PC-9 (cell line): ENCODE data around the gene AATF. TPM values are rescaled to one million over a fixed set of nuclear protein-coding genes. Genes with fewer than 3 reads are reported as not detected.

Source experiments
- BruUV-seq: library from RNA; stranded (reverse); fragments of 400-500 nt; replicated peaks from 2 replicates; lab custom pipeline; 2021; lab: Mats Ljungman, UMichigan
- CTCF ChIA-PET: fragments of 300-600 bp; sonication (Branson Sonifier 250); formaldehyde crosslinking; loops from one replicate; lab custom pipeline; 2022; ENCODE audit warnings: antibody characterized with exemption; lab: Charles Lee
- POLR2A ChIA-PET: fragments of 300-600 bp; sonication (Branson Sonifier 250); formaldehyde crosslinking; loops from one replicate; lab custom pipeline; 2022; ENCODE audit warnings: antibody characterized with exemption; ENCODE audit not compliant: unreplicated experiment; lab: Charles Lee
- DNase-seq, 2 experiments: peaks; one replicate each; pipeline versions ENCODE4 v3.0.0 to v3.0.0-alpha.2; 2015 to 2022; ENCODE audit warnings: mixed read lengths in 1 of 2
- H2AFZ ChIP-seq: fragments of 200-600 bp; sonication (generic); 2 replicates; pipeline ENCODE4 v1.8.1; 2017; ENCODE audit warnings: antibody characterized with exemption
- H3F3A ChIP-seq: fragments of 200-600 bp; sonication (generic); 2 replicates; pipeline ENCODE4 v1.8.1; 2017; ENCODE audit warnings: antibody characterized with exemption, mild to moderate bottlenecking, low read depth; ENCODE audit not compliant: insufficient read depth
- H3K27ac ChIP-seq: fragments of 200-600 bp; sonication (generic); 2 replicates; pipeline ENCODE4 v1.6.1; 2016; ENCODE audit warnings: mixed run types
- H3K27me3 ChIP-seq: fragments of 200-600 bp; sonication (generic); 2 replicates; pipeline ENCODE4 v1.6.1; 2016; ENCODE audit warnings: low read depth, mixed run types; ENCODE audit not compliant: insufficient read depth
- H3K36me3 ChIP-seq: fragments of 200-600 bp; sonication (generic); 2 replicates; pipeline ENCODE4 v1.6.1; 2016; ENCODE audit warnings: low read depth, mixed run types
- H3K4me1 ChIP-seq: fragments of 200-600 bp; sonication (generic); replicated peaks from 2 replicates; pipeline ENCODE4 v1.6.1; 2016; ENCODE audit warnings: mixed run types; ENCODE audit not compliant: insufficient read depth
- H3K4me2 ChIP-seq: fragments of 200-600 bp; sonication (generic); 2 replicates; pipeline ENCODE4 v1.6.1; 2017; ENCODE audit warnings: mixed run types
- H3K4me3 ChIP-seq: fragments of 200-600 bp; sonication (generic); 2 replicates; pipeline ENCODE4 v1.6.1; 2016; ENCODE audit warnings: mixed run types
- H3K79me2 ChIP-seq: fragments of 200-600 bp; sonication (generic); 2 replicates; pipeline ENCODE4 v1.6.1; 2017; ENCODE audit warnings: low read depth, mixed run types
- H3K9me2 ChIP-seq: fragments of 200-600 bp; sonication (generic); 2 replicates; pipeline ENCODE4 v1.8.1; 2017; ENCODE audit warnings: mild to moderate bottlenecking; ENCODE audit not compliant: insufficient read depth
- H3K9me3 ChIP-seq: fragments of 200-600 bp; sonication (generic); 2 replicates; pipeline ENCODE4 v1.8.1; 2016; ENCODE audit warnings: low read depth; ENCODE audit not compliant: insufficient read depth
- H4K20me1 ChIP-seq: fragments of 200-600 bp; sonication (generic); 2 replicates; pipeline ENCODE4 v1.8.1; 2017; ENCODE audit not compliant: insufficient read depth
- CTCF ChIP-seq: fragments of 200-600 bp; sonication (generic); conservative IDR thresholded peaks from 2 replicates; pipeline ENCODE4 v1.6.1; 2017; ENCODE audit warnings: mixed run types, antibody characterized with exemption, mild to moderate bottlenecking, moderate library complexity
- EZH2 ChIP-seq: fragments of 200-600 bp; sonication (generic); IDR thresholded peaks from 2 replicates; pipeline ENCODE4 v1.8.0; 2017; ENCODE audit warnings: antibody characterized with exemption, low read depth
- intact Hi-C: fragments of 100-400 bp; cut with micrococcal nuclease; formaldehyde crosslinking; loops from one replicate; pipeline ENCODE4 v1.10.0; 2022; ENCODE audit not compliant: unreplicated experiment
- total RNA-seq: library from RNA; stranded (reverse); gene quantifications from 2 replicates; pipeline ENCODE4 v1.2.3, GENCODE V29; 2021

AATF gene
- total RNA-seq, 1 experiment from 2014 or later, result 71.4 TPM

DNA sequence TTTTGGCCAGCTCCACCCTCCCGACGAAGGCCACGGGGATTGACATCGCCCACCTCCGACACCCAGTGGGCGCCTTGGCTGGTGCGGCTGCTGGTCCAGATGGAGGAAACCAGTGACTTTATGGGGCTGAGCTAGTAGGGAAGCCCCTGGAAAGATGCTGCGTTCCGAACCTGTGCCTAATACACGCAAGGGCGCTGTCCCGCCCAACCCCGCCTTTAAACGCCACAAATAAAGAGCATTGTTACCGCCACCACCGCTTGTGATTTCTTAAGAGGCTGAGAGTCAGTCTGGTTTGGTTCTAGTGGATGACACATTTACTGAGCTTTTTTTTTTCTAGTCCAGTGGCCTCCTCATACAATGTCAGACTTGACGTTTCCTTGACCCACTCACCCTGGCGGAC, 107.9 kb downstream of the AATF start:
- no TSS peak for BruUV-seq
- ChIA-PET POLR2A (no interaction called here), CTCF (interaction anchor here (0.6 kb wide), 1 partner anchor 295 kb away, joined by 4 read pairs; no protein-coding TSS in a partner anchor)
- intact Hi-C loops, result no loop called here
- peaks cover 19% of the 10 kb centered on the region for H3K4me1 ChIP-seq
- no peak overlapping the region for H3K4me2 ChIP-seq
- no peaks in the 10 kb centered on the region for H3K27me3 ChIP-seq
- no peak overlapping the region for H3K27ac ChIP-seq
- H3K9me3 ChIP-seq, result no peaks in the 10 kb centered on the region
- H3K4me3 ChIP-seq, result no peak overlapping the region
- H3K79me2 ChIP-seq, result no peaks in the 10 kb centered on the region
- H3F3A ChIP-seq, result peaks cover 21% of the 10 kb centered on the region
- H3K9me2 ChIP-seq, result no peaks in the 10 kb centered on the region
- no peaks in the 10 kb centered on the region for H3K36me3 ChIP-seq
- H2AFZ ChIP-seq, result no peak overlapping the region
- peaks cover 5% of the 10 kb centered on the region; the same call in 1 of the 2 replicates for H4K20me1 ChIP-seq
- no peak for DNase-seq
- TF ChIP-seq EZH2 (no peak), CTCF (no peak)

- no peak overlapping the region for H2AFZ ChIP-seq
- H3K27ac ChIP-seq, result no peak overlapping the region
- CTCF ChIA-PET, result no interaction called here
- H3K79me2 ChIP-seq, result no peaks in the 10 kb centered on the region
- DNase-seq, result no peak
- no peaks in the 10 kb centered on the region for H3K27me3 ChIP-seq
- no peaks in the 10 kb centered on the region for H3K36me3 ChIP-seq
- POLR2A ChIA-PET, result interaction anchor here (0.5 kb wide), 1 partner anchor 159 kb away, joined by 7 read pairs; no protein-coding TSS in a partner anchor
- TF ChIP-seq EZH2 (no peak), CTCF (no peak)
- intact Hi-C loops, result no loop called here
- peaks cover 19% of the 10 kb centered on the region for H3K4me1 ChIP-seq
- no peak overlapping the region for H3K4me2 ChIP-seq
- H3F3A ChIP-seq, result peaks cover 21% of the 10 kb centered on the region
- no peaks in the 10 kb centered on the region for H3K9me2 ChIP-seq
- no TSS peak for BruUV-seq
- H3K4me3 ChIP-seq, result no peak overlapping the region
- H4K20me1 ChIP-seq, result 0 out of 2 replicates have a peak, but pooled peaks cover 4% of the 10 kb centered on the region
- no peaks in the 10 kb centered on the region for H3K9me3 ChIP-seq
Measured at GRCh38 chr17:37059493-37059892, 110.7 kb downstream of the AATF start.

DNA sequence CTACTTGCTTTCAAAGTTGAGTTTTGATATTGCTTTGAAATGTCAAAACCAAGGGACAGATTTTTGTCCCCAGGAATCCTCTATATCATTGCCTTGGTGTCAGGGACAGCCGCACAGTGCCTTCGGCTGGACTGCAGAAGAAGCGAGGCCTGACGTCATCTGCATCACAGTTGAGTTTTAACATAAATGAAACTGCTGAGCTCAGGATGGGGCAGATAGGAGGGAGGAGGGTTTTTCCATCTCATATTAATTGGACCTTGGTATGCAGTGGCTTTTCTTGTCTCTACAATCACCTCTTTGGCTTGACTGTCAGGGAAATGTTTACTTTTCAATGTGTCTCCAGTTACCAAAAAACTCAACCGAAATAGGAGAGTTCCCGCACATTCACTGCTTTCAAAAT, 111.3 kb downstream of the AATF start:
- no peaks in the 10 kb centered on the region for H3K79me2 ChIP-seq
- POLR2A ChIA-PET, result no interaction called here
- no peaks in the 10 kb centered on the region for H3K27me3 ChIP-seq
- H4K20me1 ChIP-seq, result no peaks in the 10 kb centered on the region
- no TSS peak for BruUV-seq
- peaks cover 19% of the 10 kb centered on the region for H3K4me1 ChIP-seq
- no peaks in the 10 kb centered on the region for H3K36me3 ChIP-seq
- H3K4me3 ChIP-seq, result no peak overlapping the region
- H3K9me2 ChIP-seq, result no peaks in the 10 kb centered on the region
- DNase-seq, result no peak
- no peak for TF ChIP-seq EZH2
- TF ChIP-seq CTCF, result no peak
- H3F3A ChIP-seq, result peaks cover 21% of the 10 kb centered on the region
- CTCF ChIA-PET, result no interaction called here
- intact Hi-C loops, result no loop called here
- no peak overlapping the region for H2AFZ ChIP-seq
- H3K9me3 ChIP-seq, result no peaks in the 10 kb centered on the region
- 0 out of 2 replicates have a peak overlapping the region, but pooled peaks have one; percentile 56 for H3K27ac ChIP-seq
- H3K4me2 ChIP-seq, result peak overlapping the region; percentile 53
